ENCODE data around the gene NPAS3. TPM values are rescaled to one million over a fixed set of nuclear protein-coding genes. Genes with fewer than 3 reads are reported as not detected.

Gene NPAS3
- total RNA-seq, 4 donors from 2014 or later: 1.9 to 10.6 (median 2.2) TPM

DNA sequence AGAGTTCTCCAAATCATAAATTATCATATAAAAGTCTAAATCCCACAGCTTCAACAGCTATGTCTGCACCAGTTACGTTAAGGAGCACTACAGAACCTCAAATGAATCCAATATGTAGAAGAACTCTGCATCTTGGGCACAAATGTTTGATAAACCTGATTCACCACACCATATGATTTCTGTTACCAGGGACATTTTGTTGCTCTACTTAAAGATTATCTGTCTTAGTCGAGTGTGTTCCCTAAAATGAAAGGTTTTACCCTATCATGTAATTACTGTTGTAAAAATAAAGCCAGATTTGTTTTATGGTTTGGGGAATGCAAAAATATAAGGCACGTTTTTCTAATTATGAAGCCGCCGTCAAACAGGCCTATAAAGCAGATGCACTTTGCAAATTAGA, 649.1 kb downstream of the NPAS3 start:
- no peaks in the 10 kb centered on the region for H3K27me3 ChIP-seq
- H3K9me3 ChIP-seq: no peaks in the 10 kb centered on the region
- no peak overlapping the region for H3K27ac ChIP-seq
- 90 to 94% methylated on average over 5 of the region's 5 CpGs for WGBS, 2 donors (ENCODE audit: low coverage in 1 of 2)
- no peaks in the 10 kb centered on the region for H3K4me1 ChIP-seq
- no peak for TF ChIP-seq EP300 (IDR thresholded peaks at IDR 0.05)
- TF ChIP-seq, protein P1, sequence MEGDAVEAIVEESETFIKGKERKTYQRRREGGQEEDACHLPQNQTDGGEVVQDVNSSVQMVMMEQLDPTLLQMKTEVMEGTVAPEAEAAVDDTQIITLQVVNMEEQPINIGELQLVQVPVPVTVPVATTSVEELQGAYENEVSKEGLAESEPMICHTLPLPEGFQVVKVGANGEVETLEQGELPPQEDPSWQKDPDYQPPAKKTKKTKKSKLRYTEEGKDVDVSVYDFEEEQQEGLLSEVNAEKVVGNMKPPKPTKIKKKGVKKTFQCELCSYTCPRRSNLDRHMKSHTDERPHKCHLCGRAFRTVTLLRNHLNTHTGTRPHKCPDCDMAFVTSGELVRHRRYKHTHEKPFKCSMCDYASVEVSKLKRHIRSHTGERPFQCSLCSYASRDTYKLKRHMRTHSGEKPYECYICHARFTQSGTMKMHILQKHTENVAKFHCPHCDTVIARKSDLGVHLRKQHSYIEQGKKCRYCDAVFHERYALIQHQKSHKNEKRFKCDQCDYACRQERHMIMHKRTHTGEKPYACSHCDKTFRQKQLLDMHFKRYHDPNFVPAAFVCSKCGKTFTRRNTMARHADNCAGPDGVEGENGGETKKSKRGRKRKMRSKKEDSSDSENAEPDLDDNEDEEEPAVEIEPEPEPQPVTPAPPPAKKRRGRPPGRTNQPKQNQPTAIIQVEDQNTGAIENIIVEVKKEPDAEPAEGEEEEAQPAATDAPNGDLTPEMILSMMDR (IDR thresholded peaks at IDR 0.05): no peak
- TF ChIP-seq POLR2AphosphoS5 (IDR thresholded peaks at IDR 0.05): no peak
- TF ChIP-seq POLR2A (IDR thresholded peaks at IDR 0.05): no peak
- no peak for ATAC-seq
- H3K4me3 ChIP-seq: no peak overlapping the region
- H3K36me3 ChIP-seq: no peaks in the 10 kb centered on the region

DNA sequence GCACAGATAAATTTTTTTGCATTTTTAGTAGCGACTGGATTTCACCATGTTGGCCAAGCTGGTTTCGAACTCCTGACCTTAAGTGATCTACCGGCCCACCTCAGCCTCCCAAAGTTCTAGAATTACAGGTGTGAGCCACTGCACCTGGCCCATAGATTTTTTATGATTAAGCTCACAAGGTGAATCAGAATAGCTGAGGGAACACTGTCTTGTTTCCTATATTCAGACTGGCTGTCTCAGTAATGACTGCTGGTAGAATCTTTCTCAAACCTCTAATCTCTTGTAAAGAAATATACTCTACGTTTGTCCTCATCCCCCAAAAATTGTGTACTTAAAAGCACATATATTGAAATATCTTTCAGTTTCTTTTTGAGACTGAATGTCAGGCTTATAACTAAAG, 650.1 kb downstream of the NPAS3 start:
- no peak for ATAC-seq
- Histone ChIP-seq H3K27me3 (no peaks in the 10 kb centered on the region), H3K27ac (no peak overlapping the region), H3K36me3 (no peaks in the 10 kb centered on the region), H3K9me3 (no peaks in the 10 kb centered on the region), H3K4me1 (no peaks in the 10 kb centered on the region), H3K4me3 (no peak overlapping the region)
- TF ChIP-seq POLR2AphosphoS5 (IDR thresholded peaks at IDR 0.05): no peak
- TF ChIP-seq, protein P1 (IDR thresholded peaks at IDR 0.05): no peak
- TF ChIP-seq POLR2A (IDR thresholded peaks at IDR 0.05): no peak
- TF ChIP-seq EP300 (IDR thresholded peaks at IDR 0.05): no peak
- WGBS, 2 donors (ENCODE audit: low coverage in 1 of 2): 90 to 95% methylated on average over 2 to 4 of the region's 4 CpGs

DNA sequence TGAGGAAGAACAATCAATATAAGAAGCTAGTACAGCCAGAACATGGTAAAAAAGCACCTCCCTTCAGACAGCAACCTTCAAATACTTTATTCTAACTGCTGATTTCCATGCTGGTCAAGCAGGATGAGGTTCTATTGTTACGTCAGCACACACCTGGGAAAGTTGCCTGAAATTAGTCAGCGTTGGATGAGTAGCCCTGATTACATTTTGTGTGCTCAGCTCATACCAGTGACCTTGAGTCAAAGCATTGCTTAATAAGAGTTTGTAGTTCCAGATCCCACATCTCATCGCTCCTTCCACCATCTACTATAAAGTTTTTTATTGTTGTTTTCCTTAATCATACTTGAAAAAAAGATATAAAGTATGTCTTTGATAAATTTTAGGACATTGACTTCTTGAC, 650.7 kb downstream of the NPAS3 start:
- WGBS, 2 donors (ENCODE audit: low coverage in 1 of 2): 46 to 48% methylated on average over 3 of the region's 3 CpGs
- no peaks in the 10 kb centered on the region for H3K4me1 ChIP-seq
- H3K27me3 ChIP-seq: no peaks in the 10 kb centered on the region
- no peaks in the 10 kb centered on the region for H3K9me3 ChIP-seq
- no peak overlapping the region for H3K4me3 ChIP-seq
- ATAC-seq: no peak
- TF ChIP-seq EP300 (IDR thresholded peaks at IDR 0.05) (no peak), POLR2AphosphoS5 (IDR thresholded peaks at IDR 0.05) (no peak), POLR2A (IDR thresholded peaks at IDR 0.05) (no peak)
- TF ChIP-seq, protein P1 (IDR thresholded peaks at IDR 0.05): no peak
- no peaks in the 10 kb centered on the region for H3K36me3 ChIP-seq
- no peak overlapping the region for H3K27ac ChIP-seq

DNA sequence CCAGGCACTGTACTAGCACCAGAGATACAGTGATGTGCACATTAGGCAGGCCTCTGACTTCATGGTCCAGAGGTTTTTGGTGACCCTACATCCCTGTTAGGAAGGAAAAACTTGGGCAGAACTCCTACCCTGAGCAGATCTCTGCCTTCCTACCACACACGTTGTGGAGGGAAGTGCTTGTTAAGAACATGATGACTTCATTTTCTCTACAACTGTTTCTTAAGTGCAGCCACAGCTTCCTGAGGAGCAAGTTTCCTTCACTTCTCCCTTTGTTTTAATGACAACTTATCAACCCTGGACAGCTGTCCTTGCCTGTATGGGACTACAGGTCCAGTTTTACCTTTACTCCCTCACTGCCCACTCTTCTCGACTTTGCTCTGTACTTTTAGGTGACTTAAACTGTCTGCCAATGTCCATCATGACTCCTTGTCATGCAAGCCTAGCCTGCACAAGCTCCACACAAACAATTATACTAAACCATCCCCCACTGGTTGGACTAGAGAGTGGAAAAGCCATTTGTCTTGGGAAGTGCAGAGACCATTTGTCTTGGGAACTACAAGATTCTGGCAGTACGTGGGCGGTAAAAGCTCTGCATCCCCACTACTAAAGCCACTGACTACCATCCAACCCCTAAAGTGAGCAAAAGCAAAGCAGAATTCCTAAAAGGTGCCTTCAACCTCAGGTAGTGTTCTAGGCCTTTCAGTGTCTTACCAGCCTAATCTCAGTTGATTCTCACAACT, 652.4 kb downstream of the NPAS3 start:
- H3K36me3 ChIP-seq: no peaks in the 10 kb centered on the region
- no peak for TF ChIP-seq POLR2AphosphoS5 (IDR thresholded peaks at IDR 0.05)
- TF ChIP-seq EP300 (IDR thresholded peaks at IDR 0.05): no peak
- no peak for ATAC-seq
- H3K27me3 ChIP-seq: no peaks in the 10 kb centered on the region
- WGBS, 2 donors (ENCODE audit: low coverage in 1 of 2): 73 to 89% methylated on average over 3 to 4 of the region's 4 CpGs
- H3K27ac ChIP-seq: no peak overlapping the region
- H3K4me1 ChIP-seq: no peaks in the 10 kb centered on the region
- H3K9me3 ChIP-seq: no peaks in the 10 kb centered on the region
- no peak overlapping the region for H3K4me3 ChIP-seq

DNA sequence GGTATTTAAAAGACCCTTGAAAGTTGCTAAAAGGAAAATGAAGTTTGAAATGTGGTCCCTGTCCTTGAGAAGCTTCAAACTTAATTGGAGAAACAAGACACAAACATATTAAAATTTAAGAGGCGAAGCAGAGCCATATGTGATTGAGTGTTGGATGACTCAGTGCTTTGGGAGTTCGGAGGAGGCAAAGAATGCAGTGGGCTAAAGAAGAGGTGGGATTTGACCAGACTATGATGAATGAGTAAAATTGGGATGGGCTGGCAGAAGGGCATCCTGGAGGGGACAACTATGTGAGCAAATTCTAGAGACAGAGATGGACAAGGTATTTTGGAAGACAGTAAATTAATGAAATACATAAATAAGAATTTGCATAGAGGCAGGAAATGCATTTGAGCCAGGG, 653.6 kb downstream of the NPAS3 start:
- no peaks in the 10 kb centered on the region for H3K4me1 ChIP-seq
- H3K27me3 ChIP-seq: no peaks in the 10 kb centered on the region
- H3K4me3 ChIP-seq: no peak overlapping the region
- no peak for TF ChIP-seq POLR2AphosphoS5 (IDR thresholded peaks at IDR 0.05)
- no peak for TF ChIP-seq EP300 (IDR thresholded peaks at IDR 0.05)
- TF ChIP-seq, protein P1 (IDR thresholded peaks at IDR 0.05): no peak
- no peak for TF ChIP-seq POLR2A (IDR thresholded peaks at IDR 0.05)
- H3K27ac ChIP-seq: no peak overlapping the region
- H3K36me3 ChIP-seq: no peaks in the 10 kb centered on the region
- no peaks in the 10 kb centered on the region for H3K9me3 ChIP-seq
- WGBS, 2 donors (ENCODE audit: low coverage in 1 of 2): 90 to 92% methylated on average over 2 of the region's 2 CpGs
- ATAC-seq: no peak
